OCI-LY3 (cell line): ENCODE measurements around the gene PLAC9.

ENCODE experiments used
- CTCF ChIP-seq: fragments of 200-600, 300-600 bp; sonication (generic); IDR thresholded peaks from 2 replicates; pipeline ENCODE4 v1.5.1; 2014; ENCODE audit warnings: antibody characterized with exemption, low read length, low read depth
- EZH2phosphoT487 ChIP-seq: fragments of 200-600 bp; shearing (Covaris generic); IDR thresholded peaks from 2 replicates; pipeline ENCODE4 v1.6.1; 2018; ENCODE audit warnings: antibody characterized with exemption, mixed run types, low read depth

DNA sequence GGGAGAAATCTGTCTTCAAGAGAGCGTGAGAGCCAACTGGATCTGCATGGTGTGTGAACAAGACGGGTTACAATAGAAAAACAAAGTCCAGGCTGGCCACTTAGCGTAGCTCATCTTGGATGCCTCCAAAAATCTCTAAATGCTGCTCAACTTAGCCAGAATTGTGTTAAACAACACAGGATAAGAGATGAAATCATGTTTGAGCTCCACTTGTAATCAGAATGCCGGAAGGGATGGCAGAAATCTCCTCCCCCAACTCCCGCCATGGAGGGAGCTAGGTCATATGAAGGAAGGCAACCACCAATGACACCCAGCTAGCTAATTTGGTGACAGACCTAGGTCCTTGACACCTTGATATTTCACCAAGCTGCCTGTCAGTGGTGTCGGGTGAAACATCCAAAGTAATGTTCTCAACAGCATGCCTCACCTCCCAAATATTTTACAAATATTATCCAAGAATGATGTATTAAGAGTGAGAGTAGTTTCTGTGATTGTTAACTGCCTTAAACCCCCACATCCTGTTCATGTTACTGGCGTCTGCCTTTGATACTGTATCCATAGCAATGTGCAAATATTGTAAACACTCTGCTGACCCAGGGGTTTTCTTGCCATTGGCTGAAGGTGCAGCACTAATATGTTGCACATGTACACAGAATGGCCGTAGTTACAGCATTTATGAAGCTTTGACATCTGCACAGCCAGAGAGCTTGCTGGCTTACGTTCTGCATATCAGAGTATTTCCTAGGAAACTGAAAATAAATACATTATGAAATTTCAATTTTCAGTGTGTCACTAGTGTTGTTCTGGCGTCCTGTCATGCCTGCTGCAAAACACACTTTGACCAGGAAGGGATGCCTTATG, 28.2 kb upstream of the PLAC9 start:
- TF ChIP-seq CTCF (no peak), EZH2phosphoT487 (no peak)
